HepG2 (cell line): ENCODE results near the gene RPUSD4. TPM values are rescaled to one million over a fixed set of nuclear protein-coding genes. Genes with fewer than 3 reads are reported as not detected.

Experiments used
- ATAC-seq: fragments of 200-7000 bp; cut with Tn5 transposase; 3 replicates; pipeline ENCODE4 v1.9.1; 2020; ENCODE audit warnings: mild to moderate bottlenecking, moderate library complexity
- BruUV-seq: library from RNA; stranded (reverse); fragments of 400-500 nt; replicated peaks from 2 replicates; lab custom pipeline; 2021; lab: Mats Ljungman, UMichigan
- CTCF ChIA-PET: fragments of 300-600 bp; formaldehyde crosslinking; extraction: SDS; loops from one replicate; lab custom pipeline; 2021; ENCODE audit warnings: low total read pairs, inconsistent platforms, low intra/inter-chr PET ratio; lab: Yijun Ruan, JAX
- POLR2A ChIA-PET: fragments of 350-600 bp; sonication (Branson Sonifier 250); formaldehyde crosslinking; loops from one replicate; lab custom pipeline; 2020; ENCODE audit warnings: antibody characterized with exemption, inconsistent platforms; lab: Yijun Ruan, JAX
- DNase-seq: peaks from one replicate; pipeline ENCODE4 v3.0.0-alpha.2; 2015; ENCODE audit warnings: low spot score
- FAIRE-seq: peaks from 3 replicates; lab custom pipeline; 2011; peaks lifted over from hg19 to GRCh38; lab: Jason Lieb, UNC
- H2AFZ ChIP-seq: one replicate; pipeline ENCODE4 v1.6.1; 2011; ENCODE audit warnings: low read length, inconsistent platforms
- H3K27ac ChIP-seq: fragments of 300-600 bp; 3 replicates; pipeline ENCODE4 v1.8.0; 2011; ENCODE audit warnings: mixed run types, mild to moderate bottlenecking, mixed read lengths, low read length, inconsistent platforms; ENCODE audit not compliant: insufficient read depth; ENCODE audit errors: extremely low read length
- H3K27me3 ChIP-seq, 2 experiments: fragments of 200-600 bp in 1 of 2; 2 replicates in 1 of 2; 3 replicates in 1 of 2; pipeline versions ENCODE4 v1.6.0 to v1.8.0; 2011; ENCODE audit warnings: low read length in 2 of 2, mild to moderate bottlenecking in 2 of 2, moderate library complexity in 2 of 2, inconsistent platforms in 1 of 2; ENCODE audit not compliant: insufficient read depth in 2 of 2, control insufficient read depth in 1 of 2
- H3K36me3 ChIP-seq, 2 experiments: fragments of 200-600 bp in 1 of 2; replicated peaks in 1 of 2; 2 replicates in 1 of 2; 3 replicates in 1 of 2; pipeline versions ENCODE4 v1.5.1 to v1.8.0; 2011; ENCODE audit warnings: low read length in 2 of 2, inconsistent platforms in 1 of 2; ENCODE audit not compliant: insufficient read depth in 2 of 2, control insufficient read depth in 1 of 2
- H3K4me1 ChIP-seq: 2 replicates; pipeline ENCODE4 v1.5.1; 2012; ENCODE audit warnings: low read length, inconsistent platforms; ENCODE audit not compliant: insufficient read depth
- H3K4me2 ChIP-seq: 2 replicates; pipeline ENCODE4 v1.6.0; 2011; ENCODE audit warnings: low read depth, low read length, inconsistent platforms
- H3K4me3 ChIP-seq, 3 experiments: fragments of 200-600 bp in 1 of 3; sonication (generic), shearing (Covaris generic) in 1 of 3; replicated peaks in 1 of 3; 2 replicates each; pipeline ENCODE4 v1.5.1; 2011 to 2016; ENCODE audit warnings: low read length in 3 of 3, inconsistent platforms in 2 of 3, low read depth in 2 of 3, mild to moderate bottlenecking in 2 of 3, control low read depth in 1 of 3, mixed read lengths in 1 of 3; ENCODE audit not compliant: insufficient read depth in 1 of 3
- H3K79me2 ChIP-seq: one replicate; pipeline ENCODE4 v1.6.1; 2011; ENCODE audit warnings: low read length, inconsistent platforms; ENCODE audit not compliant: insufficient read depth
- H3K9ac ChIP-seq: 2 replicates; pipeline ENCODE4 v1.6.0; 2011; ENCODE audit warnings: mild to moderate bottlenecking, low read depth, low read length, inconsistent platforms; ENCODE audit not compliant: insufficient read depth
- H3K9me3 ChIP-seq: 2 replicates; pipeline ENCODE4 v1.5.1; 2012; ENCODE audit warnings: mild to moderate bottlenecking, low read length
- H4K20me1 ChIP-seq: 2 replicates; pipeline ENCODE4 v1.6.0; 2011; ENCODE audit warnings: inconsistent platforms, mild to moderate bottlenecking, low read length, moderate library complexity; ENCODE audit not compliant: insufficient read depth
- JUND ChIP-seq: sonication (generic); formaldehyde crosslinking; IDR thresholded peaks from 2 replicates; pipeline ENCODE4 v1.8.0; 2022; ENCODE audit warnings: mild to moderate bottlenecking, missing genetic modification reagents
- PTBP1 ChIP-seq: fragments of 200-400 bp; formaldehyde crosslinking; IDR thresholded peaks from 2 replicates; pipeline ENCODE4 v1.6.1; 2018; ENCODE audit warnings: low read length, low read depth; ENCODE audit not compliant: poor library complexity, severe bottlenecking
- SALL1 ChIP-seq: sonication (generic); formaldehyde crosslinking; IDR thresholded peaks from 2 replicates; pipeline ENCODE4 v1.8.0; 2022; ENCODE audit warnings: mild to moderate bottlenecking, missing genetic modification reagents
- ZBTB1 ChIP-seq: sonication (generic); formaldehyde crosslinking; IDR thresholded peaks from 2 replicates; pipeline ENCODE4 v1.4.0; 2020; ENCODE audit warnings: missing genetic modification reagents, borderline replicate concordance
- ZBTB21 ChIP-seq: sonication (generic); formaldehyde crosslinking; IDR thresholded peaks from 2 replicates; pipeline ENCODE4 v1.4.0; 2020; ENCODE audit warnings: missing genetic modification reagents
- ZNF207 ChIP-seq: fragments of 450-650 bp; IDR thresholded peaks from 2 replicates; pipeline ENCODE4 v1.6.1; 2016; ENCODE audit warnings: antibody characterized with exemption, borderline replicate concordance
- ZNF543 ChIP-seq: sonication (generic); formaldehyde crosslinking; IDR thresholded peaks from 2 replicates; pipeline ENCODE4 v1.4.0; 2020; ENCODE audit warnings: mild to moderate bottlenecking, missing genetic modification reagents
- WGBS: methylation state at CpG from one replicate; pipeline ENCODE4 v1.1.6; 2017; ENCODE audit warnings: low lambda C conversion rate; 5-methylcytosine and 5-hydroxymethylcytosine counted together
- in situ Hi-C: cut with HindIII; loops from 2 replicates; pipeline ENCODE4 v1.10.0; 2017; ENCODE audit warnings: low pct_unique_long_range_greater_than_20kb; ENCODE audit not compliant: extremely low pct_ligation_motif_present
- intact Hi-C: fragments of 100-400 bp; cut with micrococcal nuclease; formaldehyde crosslinking; loops from one replicate; pipeline ENCODE4 v1.10.0; 2022; ENCODE audit not compliant: unreplicated experiment
- polyA plus RNA-seq, 8 experiments: library from polyadenylated mRNA; depleted of rRNA in 3 of 8; stranded (reverse) in 7 of 8; unstranded in 1 of 8; fragments of >200 nt; fragmentation: Illumina TruSeq in 4 of 8; extraction: Trizol in 4 of 8; gene quantifications; 2 replicates each; pipeline versions ENCODE4 v1.2.1 to v1.2.3, GENCODE V29; 2011 to 2016; ENCODE audit warnings: low read depth in 4 of 8, missing spikeins in 1 of 8, mixed read lengths in 1 of 8; ENCODE audit not compliant: insufficient read depth in 1 of 8
- total RNA-seq, 5 experiments: library from RNA; depleted of rRNA; stranded (reverse); fragments of >200 nt; fragmentation: Illumina TruSeq; extraction: Trizol; gene quantifications; 2 replicates each; pipeline ENCODE4 v1.2.3, GENCODE V29; 2016; ENCODE audit warnings: low read depth in 1 of 5
- TF ChIP-seq, protein P1 (sequence below): sonication (generic); formaldehyde crosslinking; IDR thresholded peaks from 2 replicates; pipeline ENCODE4 v1.8.0; 2022; ENCODE audit warnings: mild to moderate bottlenecking, missing genetic modification reagents, borderline replicate concordance
- TF ChIP-seq, protein P2 (sequence below): sonication (generic); formaldehyde crosslinking; IDR thresholded peaks from 2 replicates; pipeline ENCODE4 v1.4.0; 2020; ENCODE audit warnings: missing genetic modification reagents, borderline replicate concordance
- TF ChIP-seq, protein P3 (sequence below): sonication (generic); formaldehyde crosslinking; IDR thresholded peaks from 2 replicates; pipeline ENCODE4 v1.4.0; 2020; ENCODE audit warnings: mild to moderate bottlenecking, low read depth, missing genetic modification reagents
- TF ChIP-seq, protein P4 (sequence below): sonication (generic); formaldehyde crosslinking; IDR thresholded peaks from 2 replicates; pipeline ENCODE4 v1.4.0; 2020; ENCODE audit warnings: mild to moderate bottlenecking, missing genetic modification reagents
- TF ChIP-seq, protein P5 (sequence below): sonication (generic); formaldehyde crosslinking; IDR thresholded peaks from 2 replicates; pipeline ENCODE4 v1.4.0; 2020; ENCODE audit warnings: mild to moderate bottlenecking, low read depth, missing genetic modification reagents
- TF ChIP-seq, protein P6 (sequence below): sonication (generic); formaldehyde crosslinking; IDR thresholded peaks from 2 replicates; pipeline ENCODE4 v1.5.0; 2020; ENCODE audit warnings: mild to moderate bottlenecking, missing genetic modification reagents, moderate library complexity

Gene RPUSD4
- total and polyA plus RNA-seq, 2 of the 13 experiments (the other 11 are each of a cell fraction or from before 2014, with no cell fraction given) = 45.0 to 52.9 TPM

DNA sequence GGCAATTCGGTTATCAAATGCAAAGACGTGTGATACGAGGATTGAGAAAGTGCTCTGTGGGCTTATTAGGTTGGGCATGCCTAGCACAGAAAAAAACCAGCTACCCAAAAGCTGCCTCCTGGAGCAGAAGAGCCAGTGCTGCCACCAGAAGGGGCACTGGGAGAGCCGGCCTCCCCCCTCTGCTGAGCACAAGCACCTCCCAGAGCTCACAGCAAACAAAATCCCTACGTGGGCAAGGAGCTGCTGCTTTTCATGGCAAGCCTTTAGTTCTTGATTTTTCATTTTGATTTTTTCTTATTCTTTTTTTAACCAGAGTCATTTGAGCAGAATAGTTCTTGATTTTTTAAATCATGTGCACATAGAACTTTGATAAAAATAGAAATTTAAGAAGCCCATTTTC is 12.8 kb downstream of the RPUSD4 start:
- Histone ChIP-seq H3K27ac (no peak overlapping the region), H2AFZ (no peak overlapping the region), H3K27me3 (no peaks in the 10 kb centered on the region), H3K4me2 (no peak overlapping the region), H3K4me1 (peaks cover 5% of the 10 kb centered on the region), H3K79me2 (no peaks in the 10 kb centered on the region), H4K20me1 (no peaks in the 10 kb centered on the region), H3K9ac (no peak overlapping the region), H3K9me3 (no peaks in the 10 kb centered on the region), H3K4me3 (no peak overlapping the region), H3K36me3 (peaks cover 26 to 72% of the 10 kb centered on the region in 2 experiments)
- DNase-seq (no peak), ATAC-seq (no peak), FAIRE-seq (no peak)
- ChIA-PET CTCF (no interaction called here), POLR2A (interaction anchor here (0.8 to 1.1 kb wide), 2 partner anchors 12 to 13 kb away, joined by 3 read pairs; partner anchors contain the start of genes FAM118B and RPUSD4)
- whole genome bisulfite sequencing = over 99% methylated on average over 5 of the region's 5 CpGs
- no TSS peak for BruUV-seq
- in situ Hi-C loops = loop anchor here (10.0 kb wide), 1 partner anchor 134 kb away; the partner anchor contains the start of gene CDON
- intact Hi-C loops = no loop called here
- TF ChIP-seq, protein P1, sequence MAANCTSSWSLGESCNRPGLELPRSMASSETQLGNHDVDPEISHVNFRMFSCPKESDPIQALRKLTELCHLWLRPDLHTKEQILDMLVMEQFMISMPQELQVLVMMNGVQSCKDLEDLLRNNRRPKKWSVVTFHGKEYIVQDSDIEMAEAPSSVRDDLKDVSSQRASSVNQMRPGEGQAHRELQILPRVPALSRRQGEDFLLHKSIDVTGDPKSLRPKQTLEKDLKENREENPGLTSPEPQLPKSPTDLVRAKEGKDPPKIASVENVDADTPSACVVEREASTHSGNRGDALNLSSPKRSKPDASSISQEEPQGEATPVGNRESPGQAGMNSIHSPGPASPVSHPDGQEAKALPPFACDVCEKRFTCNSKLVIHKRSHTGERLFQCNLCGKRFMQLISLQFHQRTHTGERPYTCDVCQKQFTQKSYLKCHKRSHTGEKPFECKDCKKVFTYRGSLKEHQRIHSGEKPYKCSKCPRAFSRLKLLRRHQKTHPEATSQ (CRISPR knock-in tag) = no peak
- TF ChIP-seq ZNF543 (no peak), ZBTB21 (CRISPR knock-in tag) (no peak), PTBP1 (no peak), JUND (CRISPR knock-in tag) (no peak), ZBTB1 (CRISPR knock-in tag) (no peak), SALL1 (no peak), ZNF207 (no peak)
- TF ChIP-seq, protein P2, sequence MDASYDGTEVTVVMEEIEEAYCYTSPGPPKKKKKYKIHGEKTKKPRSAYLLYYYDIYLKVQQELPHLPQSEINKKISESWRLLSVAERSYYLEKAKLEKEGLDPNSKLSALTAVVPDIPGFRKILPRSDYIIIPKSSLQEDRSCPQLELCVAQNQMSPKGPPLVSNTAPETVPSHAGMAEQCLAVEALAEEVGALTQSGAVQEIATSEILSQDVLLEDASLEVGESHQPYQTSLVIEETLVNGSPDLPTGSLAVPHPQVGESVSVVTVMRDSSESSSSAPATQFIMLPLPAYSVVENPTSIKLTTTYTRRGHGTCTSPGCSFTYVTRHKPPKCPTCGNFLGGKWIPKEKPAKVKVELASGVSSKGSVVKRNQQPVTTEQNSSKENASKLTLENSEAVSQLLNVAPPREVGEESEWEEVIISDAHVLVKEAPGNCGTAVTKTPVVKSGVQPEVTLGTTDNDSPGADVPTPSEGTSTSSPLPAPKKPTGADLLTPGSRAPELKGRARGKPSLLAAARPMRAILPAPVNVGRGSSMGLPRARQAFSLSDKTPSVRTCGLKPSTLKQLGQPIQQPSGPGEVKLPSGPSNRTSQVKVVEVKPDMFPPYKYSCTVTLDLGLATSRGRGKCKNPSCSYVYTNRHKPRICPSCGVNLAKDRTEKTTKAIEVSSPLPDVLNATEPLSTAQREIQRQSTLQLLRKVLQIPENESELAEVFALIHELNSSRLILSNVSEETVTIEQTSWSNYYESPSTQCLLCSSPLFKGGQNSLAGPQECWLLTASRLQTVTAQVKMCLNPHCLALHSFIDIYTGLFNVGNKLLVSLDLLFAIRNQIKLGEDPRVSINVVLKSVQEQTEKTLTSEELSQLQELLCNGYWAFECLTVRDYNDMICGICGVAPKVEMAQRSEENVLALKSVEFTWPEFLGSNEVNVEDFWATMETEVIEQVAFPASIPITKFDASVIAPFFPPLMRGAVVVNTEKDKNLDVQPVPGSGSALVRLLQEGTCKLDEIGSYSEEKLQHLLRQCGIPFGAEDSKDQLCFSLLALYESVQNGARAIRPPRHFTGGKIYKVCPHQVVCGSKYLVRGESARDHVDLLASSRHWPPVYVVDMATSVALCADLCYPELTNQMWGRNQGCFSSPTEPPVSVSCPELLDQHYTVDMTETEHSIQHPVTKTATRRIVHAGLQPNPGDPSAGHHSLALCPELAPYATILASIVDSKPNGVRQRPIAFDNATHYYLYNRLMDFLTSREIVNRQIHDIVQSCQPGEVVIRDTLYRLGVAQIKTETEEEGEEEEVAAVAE (CRISPR knock-in tag) = no peak
- TF ChIP-seq, protein P3, sequence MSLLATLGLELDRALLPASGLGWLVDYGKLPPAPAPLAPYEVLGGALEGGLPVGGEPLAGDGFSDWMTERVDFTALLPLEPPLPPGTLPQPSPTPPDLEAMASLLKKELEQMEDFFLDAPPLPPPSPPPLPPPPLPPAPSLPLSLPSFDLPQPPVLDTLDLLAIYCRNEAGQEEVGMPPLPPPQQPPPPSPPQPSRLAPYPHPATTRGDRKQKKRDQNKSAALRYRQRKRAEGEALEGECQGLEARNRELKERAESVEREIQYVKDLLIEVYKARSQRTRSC (CRISPR knock-in tag) = no peak
- TF ChIP-seq, protein P4, sequence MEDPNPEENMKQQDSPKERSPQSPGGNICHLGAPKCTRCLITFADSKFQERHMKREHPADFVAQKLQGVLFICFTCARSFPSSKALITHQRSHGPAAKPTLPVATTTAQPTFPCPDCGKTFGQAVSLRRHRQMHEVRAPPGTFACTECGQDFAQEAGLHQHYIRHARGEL (CRISPR knock-in tag) = no peak
- TF ChIP-seq, protein P5, sequence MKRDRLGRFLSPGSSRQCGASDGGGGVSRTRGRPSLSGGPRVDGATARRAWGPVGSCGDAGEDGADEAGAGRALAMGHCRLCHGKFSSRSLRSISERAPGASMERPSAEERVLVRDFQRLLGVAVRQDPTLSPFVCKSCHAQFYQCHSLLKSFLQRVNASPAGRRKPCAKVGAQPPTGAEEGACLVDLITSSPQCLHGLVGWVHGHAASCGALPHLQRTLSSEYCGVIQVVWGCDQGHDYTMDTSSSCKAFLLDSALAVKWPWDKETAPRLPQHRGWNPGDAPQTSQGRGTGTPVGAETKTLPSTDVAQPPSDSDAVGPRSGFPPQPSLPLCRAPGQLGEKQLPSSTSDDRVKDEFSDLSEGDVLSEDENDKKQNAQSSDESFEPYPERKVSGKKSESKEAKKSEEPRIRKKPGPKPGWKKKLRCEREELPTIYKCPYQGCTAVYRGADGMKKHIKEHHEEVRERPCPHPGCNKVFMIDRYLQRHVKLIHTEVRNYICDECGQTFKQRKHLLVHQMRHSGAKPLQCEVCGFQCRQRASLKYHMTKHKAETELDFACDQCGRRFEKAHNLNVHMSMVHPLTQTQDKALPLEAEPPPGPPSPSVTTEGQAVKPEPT (CRISPR knock-in tag) = no peak
- TF ChIP-seq, protein P6, sequence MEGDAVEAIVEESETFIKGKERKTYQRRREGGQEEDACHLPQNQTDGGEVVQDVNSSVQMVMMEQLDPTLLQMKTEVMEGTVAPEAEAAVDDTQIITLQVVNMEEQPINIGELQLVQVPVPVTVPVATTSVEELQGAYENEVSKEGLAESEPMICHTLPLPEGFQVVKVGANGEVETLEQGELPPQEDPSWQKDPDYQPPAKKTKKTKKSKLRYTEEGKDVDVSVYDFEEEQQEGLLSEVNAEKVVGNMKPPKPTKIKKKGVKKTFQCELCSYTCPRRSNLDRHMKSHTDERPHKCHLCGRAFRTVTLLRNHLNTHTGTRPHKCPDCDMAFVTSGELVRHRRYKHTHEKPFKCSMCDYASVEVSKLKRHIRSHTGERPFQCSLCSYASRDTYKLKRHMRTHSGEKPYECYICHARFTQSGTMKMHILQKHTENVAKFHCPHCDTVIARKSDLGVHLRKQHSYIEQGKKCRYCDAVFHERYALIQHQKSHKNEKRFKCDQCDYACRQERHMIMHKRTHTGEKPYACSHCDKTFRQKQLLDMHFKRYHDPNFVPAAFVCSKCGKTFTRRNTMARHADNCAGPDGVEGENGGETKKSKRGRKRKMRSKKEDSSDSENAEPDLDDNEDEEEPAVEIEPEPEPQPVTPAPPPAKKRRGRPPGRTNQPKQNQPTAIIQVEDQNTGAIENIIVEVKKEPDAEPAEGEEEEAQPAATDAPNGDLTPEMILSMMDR (CRISPR knock-in tag) = no peak
